Testis (tissue), 3 donors: ENCODE results near the gene ZNF860. TPM values are rescaled to one million over a fixed set of nuclear protein-coding genes. Genes with fewer than 3 reads are reported as not detected.

Experiments used
- DNase-seq: peaks from one replicate; pipeline ENCODE4 v3.0.0-alpha.2; 2019
- H3K27ac ChIP-seq, 2 donors: fragments of 200-600 bp; sonication (generic); one replicate each; pipeline ENCODE4 v1.5.1; 2019
- H3K27me3 ChIP-seq: fragments of 200-600 bp; sonication (generic); one replicate; pipeline ENCODE4 v1.5.1; 2019
- H3K36me3 ChIP-seq: fragments of 200-600 bp; sonication (generic); one replicate; pipeline ENCODE4 v1.5.1; 2017; ENCODE audit warnings: low read depth; ENCODE audit errors: missing control alignments
- H3K4me1 ChIP-seq: fragments of 200-600 bp; sonication (generic); one replicate; pipeline ENCODE4 v1.5.1; 2019
- H3K4me3 ChIP-seq, 2 donors: fragments of 200-600 bp; sonication (generic); one replicate each; pipeline ENCODE4 v1.5.1; 2017 to 2019
- H3K9me3 ChIP-seq: fragments of 200-600 bp; sonication (generic); one replicate; pipeline ENCODE4 v1.5.1; 2017
- CTCF ChIP-seq, 3 experiments: fragments of 450-650 bp in 2 of 3; fragments of 200-600 bp in 1 of 3; sonication (generic) in 1 of 3; IDR thresholded peaks; one replicate each; pipeline ENCODE4 v1.5.1; 2016 to 2019; ENCODE audit warnings: antibody characterized with exemption in 3 of 3, mild to moderate bottlenecking in 2 of 3, moderate library complexity in 1 of 3
- POLR2A ChIP-seq: fragments of 450-650 bp; IDR thresholded peaks from one replicate; pipeline ENCODE4 v1.6.1; 2017; ENCODE audit warnings: antibody characterized with exemption, mild to moderate bottlenecking, moderate library complexity
- WGBS, 2 donors: methylation state at CpG; one replicate each; pipeline ENCODE4 v1.1.5; 2018; 5-methylcytosine and 5-hydroxymethylcytosine counted together
- intact Hi-C: fragments of 100-400 bp; cut with DNase I; formaldehyde crosslinking; loops from one replicate; pipeline ENCODE4 v1.15.1; 2023; ENCODE audit warnings: low total_unique reads
- polyA plus RNA-seq: library from polyadenylated mRNA; stranded (reverse); fragments of 350-450 nt; fragmentation: Illumina TruSeq; extraction: RNeasy Lipid Tissue Mini Kit (QIAGEN cat#74804); gene quantifications from one replicate; pipeline ENCODE4 v1.2.3, GENCODE V29; 2014; ENCODE audit warnings: low read depth, low replicate concordance; ENCODE audit not compliant: insufficient read depth
- total RNA-seq, 2 donors: library from RNA; depleted of rRNA; stranded (reverse); fragments of >200 nt; gene quantifications; one replicate each; pipeline ENCODE4 v1.2.3, GENCODE V29; 2016

Gene ZNF860
- total and polyA plus RNA-seq, 3 donors from 2014 or later = 1.5 to 6.2 (median 4.0) TPM

GRCh38 chr3:31967592-31967991 lies 14.0 kb upstream of the ZNF860 start:
- Histone ChIP-seq H3K27me3 (no peaks in the 10 kb centered on the region), H3K27ac (peak overlapping the region in 1 of 2 donors; percentile 64), H3K4me1 (peaks cover 4% of the 10 kb centered on the region), H3K9me3 (no peaks in the 10 kb centered on the region), H3K4me3 (no peak overlapping the region), H3K36me3 (no peaks in the 10 kb centered on the region)
- WGBS, 2 donors = 76 to 77% methylated on average over 2 of the region's 2 CpGs
- TF ChIP-seq POLR2A (no peak), CTCF (IDR thresholded peaks at IDR 0.05) (no peak)
- DNase-seq = no peak
- intact Hi-C loops = no loop called here

GRCh38 chr3:31968369-31968926 lies 13.1 kb upstream of the ZNF860 start:
- Histone ChIP-seq H3K27ac (peak overlapping the region in 1 of 2 donors; percentile 4), H3K9me3 (no peaks in the 10 kb centered on the region), H3K36me3 (no peaks in the 10 kb centered on the region), H3K4me3 (no peak overlapping the region), H3K27me3 (no peaks in the 10 kb centered on the region), H3K4me1 (peaks cover 4% of the 10 kb centered on the region)
- WGBS, 2 donors = 29 to 48% methylated on average over 2 of the region's 2 CpGs
- intact Hi-C loops = no loop called here
- DNase-seq = no peak
- TF ChIP-seq POLR2A (no peak), CTCF (IDR thresholded peaks at IDR 0.05) (no peak)

- WGBS, 2 donors = 34 to 41% methylated on average over 6 of the region's 6 CpGs
- no peaks in the 10 kb centered on the region for H3K9me3 ChIP-seq
- no peaks in the 10 kb centered on the region for H3K36me3 ChIP-seq
- intact Hi-C loops = no loop called here
- no peak for DNase-seq
- no peak for TF ChIP-seq CTCF (IDR thresholded peaks at IDR 0.05)
- TF ChIP-seq POLR2A = no peak
- no peaks in the 10 kb centered on the region for H3K27me3 ChIP-seq
- H3K4me3 ChIP-seq = peak overlapping the region in 1 of 2 donors; percentile 32
- peaks cover 7% of the 10 kb centered on the region for H3K4me1 ChIP-seq
- peak overlapping the region in 1 of 2 donors; percentile 4 for H3K27ac ChIP-seq
Measured at GRCh38 chr3:31968927-31969418, 12.6 kb upstream of the ZNF860 start.

- Histone ChIP-seq H3K4me3 (no peak overlapping the region), H3K27me3 (no peaks in the 10 kb centered on the region), H3K4me1 (peaks cover 8% of the 10 kb centered on the region), H3K36me3 (no peaks in the 10 kb centered on the region), H3K9me3 (no peaks in the 10 kb centered on the region), H3K27ac (peak overlapping the region; percentile 41 to 72)
- no peak for TF ChIP-seq CTCF (IDR thresholded peaks at IDR 0.05)
- no peak for TF ChIP-seq POLR2A
- 92 to 93% methylated on average over 3 of the region's 3 CpGs for WGBS, 2 donors
- DNase-seq = no peak
- intact Hi-C loops = no loop called here
Measured at GRCh38 chr3:31971607-31972006, 9.9 kb upstream of the ZNF860 start.

GRCh38 chr3:31973081-31973480 lies 8.5 kb upstream of the ZNF860 start:
- intact Hi-C loops = no loop called here
- Histone ChIP-seq H3K27me3 (no peaks in the 10 kb centered on the region), H3K27ac (peak overlapping the region in 1 of 2 donors; percentile 21), H3K4me1 (peaks cover 8% of the 10 kb centered on the region), H3K4me3 (no peak overlapping the region), H3K36me3 (no peaks in the 10 kb centered on the region), H3K9me3 (no peaks in the 10 kb centered on the region)
- TF ChIP-seq CTCF (IDR thresholded peaks at IDR 0.05) = no peak
- TF ChIP-seq POLR2A = no peak
- WGBS, 2 donors = 50 to 60% methylated on average over 4 of the region's 4 CpGs
- peak; percentile 84 for DNase-seq
